ENCODE results near the gene POLE.

POLE gene

DNA sequence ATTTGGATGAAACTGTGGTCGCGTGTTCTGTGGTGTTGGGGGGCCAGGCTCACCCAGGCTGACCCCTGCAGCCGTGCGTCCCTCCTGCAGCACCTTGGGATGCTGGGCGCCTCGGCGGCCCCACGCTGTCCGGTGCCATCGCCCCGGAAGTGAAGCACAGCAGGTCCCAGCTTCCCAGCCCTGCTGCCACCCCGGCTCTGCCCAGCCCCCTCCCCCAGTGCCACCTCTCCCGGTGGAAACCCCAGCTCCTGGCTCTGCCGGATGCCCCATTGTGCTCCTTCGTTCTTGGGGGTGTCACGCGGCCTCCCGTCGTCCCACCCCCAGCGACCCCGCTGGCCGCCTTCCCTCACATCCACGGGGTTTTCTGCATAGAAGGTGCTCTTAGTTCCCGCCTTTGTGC lies 102.0 kb downstream of the POLE start:
- Histone ChIP-seq H3K4me3 (ENCODE audit: control insufficient read depth in 1 of 7, extremely low read depth in 1 of 7, insufficient read depth in 4 of 7, low read depth in 2 of 7, low read length in 6 of 7) (no peak overlapping the region), H3K36me3 (ENCODE audit: control insufficient read depth in 4 of 4, insufficient read depth in 4 of 4, low read length in 3 of 4) (peaks cover 4 to 33% (median 19%) of the 10 kb centered on the region in 4 experiments), H3K27ac (ENCODE audit: insufficient read depth in 1 of 2, low read depth in 1 of 2, low read length in 2 of 2, poor library complexity in 1 of 2, severe bottlenecking in 2 of 2) (no peak overlapping the region), H3K9me3 (ENCODE audit: control extremely low read depth in 1 of 5, control insufficient read depth in 4 of 5, insufficient read depth in 2 of 5, low read depth in 1 of 5, low read length in 4 of 5) (peaks cover 0 to 2% (median 0%) of the 10 kb centered on the region in 5 experiments), H3K4me1 (ENCODE audit: control extremely low read depth in 1 of 4, control insufficient read depth in 4 of 4, insufficient read depth in 4 of 4, low read length in 3 of 4) (peaks cover 0 to 6% (median 4%) of the 10 kb centered on the region in 4 experiments), H3K27me3 (replicated peaks in 2 of 5; ENCODE audit: control insufficient read depth in 4 of 5, insufficient read depth in 5 of 5, low read length in 4 of 5) (no peaks in the 10 kb centered on the region)
- CTCF ChIA-PET = interaction anchor here (2.4 kb wide), 1 partner anchor 11 kb away, joined by 10 read pairs; no protein-coding TSS in a partner anchor
- no peak for DNase-seq
- WGBS (ENCODE audit: insufficient coverage) = 96% methylated on average over 19 of the region's 24 CpGs
- POLR2A ChIA-PET = no interaction called here

DNA sequence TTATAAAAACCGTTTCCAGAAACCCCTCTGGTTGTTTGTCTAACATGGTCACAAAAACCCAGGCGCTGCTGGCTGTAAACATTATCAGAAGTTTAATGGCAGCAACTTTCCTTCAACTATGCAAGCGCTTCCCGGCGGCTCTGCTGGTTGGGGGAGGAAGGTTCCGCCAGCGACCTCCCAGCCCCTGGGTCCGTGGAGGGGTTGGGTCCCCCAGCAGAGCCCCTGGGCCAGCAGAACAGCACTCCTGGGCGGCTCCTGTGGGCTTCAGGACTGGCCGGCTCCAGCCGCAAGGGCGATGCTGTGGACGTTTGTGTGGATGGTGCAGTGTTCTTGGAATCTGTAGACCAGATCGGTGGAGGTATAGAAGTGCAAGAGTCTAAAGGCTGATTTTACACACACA lies 102.7 kb downstream of the POLE start:
- no peak for DNase-seq
- 98% methylated on average over 6 of the region's 14 CpGs for WGBS (ENCODE audit: insufficient coverage)
- POLR2A ChIA-PET = no interaction called here
- H3K27ac ChIP-seq (ENCODE audit: insufficient read depth in 1 of 2, low read depth in 1 of 2, low read length in 2 of 2, poor library complexity in 1 of 2, severe bottlenecking in 2 of 2) = no peak overlapping the region
- peaks cover 0 to 2% (median 0%) of the 10 kb centered on the region in 5 experiments for H3K9me3 ChIP-seq (ENCODE audit: control extremely low read depth in 1 of 5, control insufficient read depth in 4 of 5, insufficient read depth in 2 of 5, low read depth in 1 of 5, low read length in 4 of 5)
- H3K36me3 ChIP-seq (ENCODE audit: control insufficient read depth in 4 of 4, insufficient read depth in 4 of 4, low read length in 3 of 4) = peaks cover 4 to 37% (median 20%) of the 10 kb centered on the region in 4 experiments
- no peaks in the 10 kb centered on the region for H3K27me3 ChIP-seq (replicated peaks in 2 of 5; ENCODE audit: control insufficient read depth in 4 of 5, insufficient read depth in 5 of 5, low read length in 4 of 5)
- H3K4me3 ChIP-seq (ENCODE audit: control insufficient read depth in 1 of 7, extremely low read depth in 1 of 7, insufficient read depth in 4 of 7, low read depth in 2 of 7, low read length in 6 of 7) = no peak overlapping the region
- CTCF ChIA-PET = no interaction called here
- no peaks in the 10 kb centered on the region for H3K4me1 ChIP-seq (ENCODE audit: control extremely low read depth in 1 of 4, control insufficient read depth in 4 of 4, insufficient read depth in 4 of 4, low read length in 3 of 4)

GRCh38 chr12:132583736-132584135 lies 103.4 kb downstream of the POLE start:
- Histone ChIP-seq H3K4me3 (ENCODE audit: control insufficient read depth in 1 of 7, extremely low read depth in 1 of 7, insufficient read depth in 4 of 7, low read depth in 2 of 7, low read length in 6 of 7) (no peak overlapping the region), H3K4me1 (ENCODE audit: control extremely low read depth in 1 of 4, control insufficient read depth in 4 of 4, insufficient read depth in 4 of 4, low read length in 3 of 4) (no peaks in the 10 kb centered on the region), H3K9me3 (ENCODE audit: control extremely low read depth in 1 of 5, control insufficient read depth in 4 of 5, insufficient read depth in 2 of 5, low read depth in 1 of 5, low read length in 4 of 5) (peaks cover 0 to under 1% (median 0%) of the 10 kb centered on the region in 5 experiments), H3K27ac (ENCODE audit: insufficient read depth in 1 of 2, low read depth in 1 of 2, low read length in 2 of 2, poor library complexity in 1 of 2, severe bottlenecking in 2 of 2) (no peak overlapping the region), H3K36me3 (ENCODE audit: control insufficient read depth in 4 of 4, insufficient read depth in 4 of 4, low read length in 3 of 4) (peaks cover 4 to 43% (median 23%) of the 10 kb centered on the region in 4 experiments), H3K27me3 (replicated peaks in 2 of 5; ENCODE audit: control insufficient read depth in 4 of 5, insufficient read depth in 5 of 5, low read length in 4 of 5) (no peaks in the 10 kb centered on the region)
- no peak for DNase-seq
- 90% methylated on average over 16 of the region's 29 CpGs for WGBS (ENCODE audit: insufficient coverage)
- ChIA-PET CTCF (no interaction called here), POLR2A (no interaction called here)

- Histone ChIP-seq H3K36me3 (ENCODE audit: control insufficient read depth in 4 of 4, insufficient read depth in 4 of 4, low read length in 3 of 4) (peaks cover 4 to 46% (median 27%) of the 10 kb centered on the region in 4 experiments), H3K4me3 (ENCODE audit: control insufficient read depth in 1 of 7, extremely low read depth in 1 of 7, insufficient read depth in 4 of 7, low read depth in 2 of 7, low read length in 6 of 7) (no peak overlapping the region), H3K9me3 (ENCODE audit: control extremely low read depth in 1 of 5, control insufficient read depth in 4 of 5, insufficient read depth in 2 of 5, low read depth in 1 of 5, low read length in 4 of 5) (no peaks in the 10 kb centered on the region), H3K27me3 (replicated peaks in 2 of 5; ENCODE audit: control insufficient read depth in 4 of 5, insufficient read depth in 5 of 5, low read length in 4 of 5) (no peaks in the 10 kb centered on the region), H3K4me1 (ENCODE audit: control extremely low read depth in 1 of 4, control insufficient read depth in 4 of 4, insufficient read depth in 4 of 4, low read length in 3 of 4) (no peaks in the 10 kb centered on the region), H3K27ac (ENCODE audit: insufficient read depth in 1 of 2, low read depth in 1 of 2, low read length in 2 of 2, poor library complexity in 1 of 2, severe bottlenecking in 2 of 2) (no peak overlapping the region)
- DNase-seq = no peak
- ChIA-PET POLR2A (no interaction called here), CTCF (no interaction called here)
- 97% methylated on average over 37 of the region's 50 CpGs for WGBS (ENCODE audit: insufficient coverage)
These were observed 103.8 kb downstream of the POLE start for GRCh38 chr12:132583411-132583710.

DNA sequence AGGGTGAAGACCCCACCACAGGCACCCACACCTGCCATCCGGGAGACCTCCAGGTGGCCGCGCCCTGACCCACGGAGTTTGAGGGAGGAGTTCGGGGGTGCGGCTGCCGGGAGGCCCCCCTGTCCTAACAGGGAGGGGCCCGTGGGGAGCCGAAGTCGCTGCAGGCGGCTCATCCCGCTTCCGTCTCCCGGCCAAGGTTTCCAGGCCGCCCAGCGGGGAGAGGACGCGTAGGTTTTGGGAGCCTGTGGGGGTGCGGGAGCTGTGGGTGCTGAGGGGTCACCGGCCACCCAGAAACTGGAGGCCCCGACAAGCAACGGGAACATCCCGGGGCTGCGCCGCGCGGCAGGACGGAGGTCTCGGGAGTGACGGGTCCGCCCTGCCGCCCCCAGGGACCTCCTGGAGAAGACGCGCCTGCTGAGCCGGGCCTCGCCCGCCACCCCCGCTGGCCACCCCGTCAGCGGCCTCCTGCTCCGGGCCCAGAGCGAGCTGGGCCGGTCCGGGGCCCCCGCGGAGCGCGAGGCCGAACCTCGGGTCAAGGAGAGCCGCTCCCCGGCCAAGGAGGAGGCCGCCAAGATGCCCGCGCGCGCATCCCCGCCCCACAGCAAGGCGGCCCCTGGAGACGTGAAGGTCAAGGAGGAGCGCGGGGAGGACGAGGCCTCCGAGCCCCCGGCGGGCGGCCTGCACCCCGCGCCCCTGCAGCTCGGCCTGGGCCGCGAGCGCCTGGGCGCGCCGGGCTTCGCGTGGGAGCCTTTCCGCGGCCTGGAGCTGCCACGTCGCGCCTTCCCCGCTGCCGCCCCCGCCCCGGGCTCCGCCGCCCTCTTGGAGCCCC lies 104.3 kb downstream of the POLE start:
- H3K27ac ChIP-seq (ENCODE audit: insufficient read depth in 1 of 2, low read depth in 1 of 2, low read length in 2 of 2, poor library complexity in 1 of 2, severe bottlenecking in 2 of 2) = no peak overlapping the region
- H3K4me3 ChIP-seq (ENCODE audit: control insufficient read depth in 1 of 7, extremely low read depth in 1 of 7, insufficient read depth in 4 of 7, low read depth in 2 of 7, low read length in 6 of 7) = no peak overlapping the region
- ChIA-PET CTCF (no interaction called here), POLR2A (no interaction called here)
- H3K4me1 ChIP-seq (ENCODE audit: control extremely low read depth in 1 of 4, control insufficient read depth in 4 of 4, insufficient read depth in 4 of 4, low read length in 3 of 4) = no peaks in the 10 kb centered on the region
- no peaks in the 10 kb centered on the region for H3K27me3 ChIP-seq (replicated peaks in 2 of 5; ENCODE audit: control insufficient read depth in 4 of 5, insufficient read depth in 5 of 5, low read length in 4 of 5)
- H3K9me3 ChIP-seq (ENCODE audit: control extremely low read depth in 1 of 5, control insufficient read depth in 4 of 5, insufficient read depth in 2 of 5, low read depth in 1 of 5, low read length in 4 of 5) = no peaks in the 10 kb centered on the region
- WGBS (ENCODE audit: insufficient coverage) = 97% methylated on average over 65 of the region's 89 CpGs
- no peak for DNase-seq
- H3K36me3 ChIP-seq (ENCODE audit: control insufficient read depth in 4 of 4, insufficient read depth in 4 of 4, low read length in 3 of 4) = peaks cover 4 to 52% (median 32%) of the 10 kb centered on the region in 4 experiments

GRCh38 chr12:132582058-132582420 lies 105.1 kb downstream of the POLE start:
- CTCF ChIA-PET = no interaction called here
- no peak overlapping the region for H3K4me3 ChIP-seq (ENCODE audit: control insufficient read depth in 1 of 7, extremely low read depth in 1 of 7, insufficient read depth in 4 of 7, low read depth in 2 of 7, low read length in 6 of 7)
- H3K36me3 ChIP-seq (ENCODE audit: control insufficient read depth in 4 of 4, insufficient read depth in 4 of 4, low read length in 3 of 4) = peaks cover 4 to 59% (median 37%) of the 10 kb centered on the region in 4 experiments
- no peaks in the 10 kb centered on the region for H3K9me3 ChIP-seq (ENCODE audit: control extremely low read depth in 1 of 5, control insufficient read depth in 4 of 5, insufficient read depth in 2 of 5, low read depth in 1 of 5, low read length in 4 of 5)
- H3K4me1 ChIP-seq (ENCODE audit: control extremely low read depth in 1 of 4, control insufficient read depth in 4 of 4, insufficient read depth in 4 of 4, low read length in 3 of 4) = no peaks in the 10 kb centered on the region
- POLR2A ChIA-PET = no interaction called here
- no peaks in the 10 kb centered on the region for H3K27me3 ChIP-seq (replicated peaks in 2 of 5; ENCODE audit: control insufficient read depth in 4 of 5, insufficient read depth in 5 of 5, low read length in 4 of 5)
- 100% methylated on average over 11 of the region's 24 CpGs for WGBS (ENCODE audit: insufficient coverage)
- no peak overlapping the region for H3K27ac ChIP-seq (ENCODE audit: insufficient read depth in 1 of 2, low read depth in 1 of 2, low read length in 2 of 2, poor library complexity in 1 of 2, severe bottlenecking in 2 of 2)
- DNase-seq = no peak

- ChIA-PET CTCF (interaction anchor here (0.8 kb wide), 1 partner anchor 18 kb away, joined by 4 read pairs; no protein-coding TSS in a partner anchor), POLR2A (no interaction called here)
- Histone ChIP-seq H3K36me3 (ENCODE audit: control insufficient read depth in 4 of 4, insufficient read depth in 4 of 4, low read length in 3 of 4) (peaks cover 4 to 64% (median 41%) of the 10 kb centered on the region in 4 experiments), H3K4me3 (ENCODE audit: control insufficient read depth in 1 of 7, extremely low read depth in 1 of 7, insufficient read depth in 4 of 7, low read depth in 2 of 7, low read length in 6 of 7) (no peak overlapping the region), H3K27ac (ENCODE audit: insufficient read depth in 1 of 2, low read depth in 1 of 2, low read length in 2 of 2, poor library complexity in 1 of 2, severe bottlenecking in 2 of 2) (no peak overlapping the region), H3K9me3 (ENCODE audit: control extremely low read depth in 1 of 5, control insufficient read depth in 4 of 5, insufficient read depth in 2 of 5, low read depth in 1 of 5, low read length in 4 of 5) (no peaks in the 10 kb centered on the region), H3K27me3 (replicated peaks in 2 of 5; ENCODE audit: control insufficient read depth in 4 of 5, insufficient read depth in 5 of 5, low read length in 4 of 5) (no peaks in the 10 kb centered on the region), H3K4me1 (ENCODE audit: control extremely low read depth in 1 of 4, control insufficient read depth in 4 of 4, insufficient read depth in 4 of 4, low read length in 3 of 4) (no peaks in the 10 kb centered on the region)
- 93% methylated on average over 12 of the region's 17 CpGs for WGBS (ENCODE audit: insufficient coverage)
- DNase-seq = no peak
These were observed 105.6 kb downstream of the POLE start for GRCh38 chr12:132581348-132582057.
